HCT116 (cell line): ENCODE data around the gene PPP1R3E. TPM values are rescaled to one million over a fixed set of nuclear protein-coding genes. Genes with fewer than 3 reads are reported as not detected.

Experiments used
- ATAC-seq: fragments of 200-7000 bp; cut with Tn5 transposase; 2 replicates; pipeline ENCODE4 v1.9.1; 2020; ENCODE audit warnings: mild to moderate bottlenecking, moderate library complexity
- BruUV-seq: library from RNA; stranded (reverse); fragments of 400-500 nt; replicated peaks from 2 replicates; lab custom pipeline; 2021; lab: Mats Ljungman, UMichigan
- CTCF ChIA-PET: fragments of 300-600 bp; sonication (Branson Sonifier 250); formaldehyde crosslinking; loops from one replicate; lab custom pipeline; 2021; ENCODE audit warnings: antibody characterized with exemption; lab: Charles Lee
- POLR2A ChIA-PET: fragments of 300-600, 350-600 bp; sonication (Branson Sonifier 250); formaldehyde crosslinking; loops from one replicate; lab custom pipeline; 2021; ENCODE audit warnings: antibody characterized with exemption; lab: Charles Lee
- RAD21 ChIA-PET, 2 experiments: fragments of 300-600 bp; sonication (Branson Sonifier 250); formaldehyde crosslinking; loops; one replicate each; lab custom pipeline; 2023; ENCODE audit warnings: low total read pairs in 2 of 2; ENCODE audit not compliant: uncharacterized antibody in 2 of 2, unreplicated experiment in 2 of 2, low non-redundant PET in 1 of 2; lab: Charles Lee
- DNase-seq: peaks from one replicate; pipeline ENCODE4 v3.0.0-alpha.2; 2010; ENCODE audit warnings: low read depth, low spot score
- H2AFZ ChIP-seq: fragments of 200-600 bp; shearing (Covaris generic), sonication (generic); 2 replicates; pipeline ENCODE4 v1.6.1; 2017; ENCODE audit warnings: low read depth, mixed run types, mixed read lengths, antibody characterized with exemption, low read length; ENCODE audit not compliant: poor library complexity, severe bottlenecking
- H3K27ac ChIP-seq: 2 replicates; pipeline ENCODE4 v1.5.1; 2012; ENCODE audit warnings: low read depth, low read length
- H3K27me3 ChIP-seq: fragments of 200-600 bp; sonication (generic); 2 replicates; pipeline ENCODE4 v1.6.1; 2016; ENCODE audit warnings: mixed run types, low read length, mixed read lengths; ENCODE audit not compliant: insufficient read depth
- H3K36me3 ChIP-seq, 2 experiments: fragments of 200-500 bp in 1 of 2; fragments of 200-600 bp in 1 of 2; sonication (Bioruptor generic) in 1 of 2; sonication (generic) in 1 of 2; 2 replicates each; pipeline versions ENCODE4 v1.5.1 to v1.6.1; 2014 to 2016; ENCODE audit warnings: low read length in 2 of 2, inconsistent platforms in 1 of 2, mixed read lengths in 1 of 2, mixed run types in 1 of 2; ENCODE audit not compliant: insufficient read depth in 2 of 2, control insufficient read depth in 1 of 2
- H3K4me1 ChIP-seq, 2 experiments: fragments of 200-600 bp in 1 of 2; sonication (generic) in 1 of 2; 2 replicates each; pipeline versions ENCODE4 v1.5.1 to v1.6.1; 2012 to 2017; ENCODE audit warnings: low read length in 2 of 2, inconsistent platforms in 1 of 2, mild to moderate bottlenecking in 1 of 2, mixed read lengths in 1 of 2, mixed run types in 1 of 2, moderate library complexity in 1 of 2; ENCODE audit not compliant: insufficient read depth in 2 of 2, control insufficient read depth in 1 of 2
- H3K4me2 ChIP-seq: fragments of 200-600 bp; sonication (generic); 2 replicates; pipeline ENCODE4 v1.6.1; 2017; ENCODE audit warnings: mixed run types, low read length, mixed read lengths
- H3K4me3 ChIP-seq, 2 experiments: fragments of 200-600 bp in 1 of 2; sonication (generic) in 1 of 2; replicated peaks in 1 of 2; 2 replicates each; pipeline ENCODE4 v1.5.1; 2011 to 2016; ENCODE audit warnings: low read length in 2 of 2, control low read depth in 1 of 2, low read depth in 1 of 2, mild to moderate bottlenecking in 1 of 2, mixed read lengths in 1 of 2, mixed run types in 1 of 2
- H3K79me2 ChIP-seq: fragments of 200-600 bp; sonication (generic); 2 replicates; pipeline ENCODE4 v1.6.1; 2017; ENCODE audit warnings: mild to moderate bottlenecking, mixed run types, low read length, moderate library complexity, mixed read lengths; ENCODE audit not compliant: insufficient read depth
- H3K9ac ChIP-seq: fragments of 200-600 bp; sonication (generic); 2 replicates; pipeline ENCODE4 v1.6.1; 2016; ENCODE audit warnings: low read length, mixed read lengths
- H3K9me2 ChIP-seq: fragments of 200-600 bp; sonication (generic), shearing (Covaris generic); 2 replicates; pipeline ENCODE4 v1.6.1; 2017; ENCODE audit warnings: mixed run types, mild to moderate bottlenecking, moderate library complexity; ENCODE audit not compliant: insufficient read depth
- H3K9me3 ChIP-seq, 2 experiments: fragments of 200-500 bp in 1 of 2; fragments of 200-600 bp in 1 of 2; sonication (Bioruptor generic) in 1 of 2; sonication (generic) in 1 of 2; 2 replicates each; pipeline ENCODE4 v1.6.1; 2014 to 2017; ENCODE audit warnings: low read length in 2 of 2, mixed read lengths in 2 of 2, inconsistent platforms in 1 of 2, low read depth in 1 of 2, mild to moderate bottlenecking in 1 of 2, mixed run types in 1 of 2, moderate library complexity in 1 of 2; ENCODE audit not compliant: control insufficient read depth in 1 of 2, insufficient read depth in 1 of 2
- H4K20me1 ChIP-seq: fragments of 200-600 bp; sonication (generic), shearing (Covaris generic); 2 replicates; pipeline ENCODE4 v1.6.1; 2017; ENCODE audit warnings: mixed run types, mild to moderate bottlenecking, moderate library complexity; ENCODE audit not compliant: insufficient read depth
- EGR1 ChIP-seq: IDR thresholded peaks from 2 replicates; pipeline ENCODE4 v1.6.1; 2012; ENCODE audit warnings: low read depth
- FOSL1 ChIP-seq: IDR thresholded peaks from 2 replicates; pipeline ENCODE4 v1.6.1; 2012; ENCODE audit warnings: low read depth
- POLR2A ChIP-seq: IDR thresholded peaks from 2 replicates; pipeline ENCODE4 v1.7.0; 2011; ENCODE audit warnings: borderline replicate concordance; ENCODE audit not compliant: insufficient read depth, insufficient read length; ENCODE audit errors: extremely low read depth
- SIN3A ChIP-seq: IDR thresholded peaks from 2 replicates; pipeline ENCODE4 v1.6.1; 2012; ENCODE audit warnings: low read depth
- intact Hi-C: fragments of 100-400 bp; cut with micrococcal nuclease; formaldehyde crosslinking; loops from 2 replicates; pipeline ENCODE4 v1.10.0; 2022
- total RNA-seq: library from RNA; stranded (reverse); gene quantifications from one replicate; pipeline ENCODE4 v1.2.1, GENCODE V29; 2021; ENCODE audit not compliant: unreplicated experiment
- TF ChIP-seq, protein P1 (sequence below): IDR thresholded peaks from 2 replicates; pipeline ENCODE4 v1.6.1; 2012
- TF ChIP-seq, protein P2 (sequence below): IDR thresholded peaks from 2 replicates; pipeline ENCODE4 v1.6.1; 2012; ENCODE audit warnings: low read depth
- TF ChIP-seq, protein P3 (sequence below), 3 experiments: fragments of 200-600 bp in 1 of 3; sonication (generic) in 1 of 3; IDR thresholded peaks in 2 of 3; conservative IDR thresholded peaks in 1 of 3; 2 replicates each; pipeline ENCODE4 v1.5.1; 2012 to 2017; ENCODE audit warnings: low read depth in 2 of 3, low read length in 2 of 3, antibody characterized with exemption in 1 of 3, borderline replicate concordance in 1 of 3, control low read depth in 1 of 3, mild to moderate bottlenecking in 1 of 3, mixed read lengths in 1 of 3, mixed run types in 1 of 3, moderate library complexity in 1 of 3; ENCODE audit not compliant: insufficient read depth in 1 of 3

The PPP1R3E gene
- total RNA-seq, 1 experiment from 2014 or later, result 5.6 TPM

DNA sequence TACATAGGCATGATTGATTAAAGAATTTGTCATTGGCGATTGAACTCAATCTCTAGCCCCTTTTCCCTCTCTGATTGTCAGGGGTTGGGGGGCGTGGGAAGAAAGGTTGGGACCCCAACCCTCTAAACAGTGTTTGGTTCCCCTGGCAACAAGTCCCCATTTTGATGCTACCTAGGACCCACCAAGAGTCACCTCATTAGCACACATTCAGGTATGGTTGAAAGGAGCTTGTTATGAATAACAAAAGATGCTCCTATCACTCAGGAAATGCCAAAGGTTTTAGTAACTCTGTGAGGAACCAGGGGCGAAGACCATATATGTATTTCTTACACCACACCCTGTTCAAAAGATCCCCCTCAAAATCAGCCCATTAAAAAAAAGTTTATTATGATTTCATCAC lies 50.7 kb downstream of the PPP1R3E start (continued):
- TF ChIP-seq, protein P1, sequence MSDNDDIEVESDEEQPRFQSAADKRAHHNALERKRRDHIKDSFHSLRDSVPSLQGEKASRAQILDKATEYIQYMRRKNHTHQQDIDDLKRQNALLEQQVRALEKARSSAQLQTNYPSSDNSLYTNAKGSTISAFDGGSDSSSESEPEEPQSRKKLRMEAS, result no peak
- TF ChIP-seq SIN3A (no peak), FOSL1 (no peak)

DNA sequence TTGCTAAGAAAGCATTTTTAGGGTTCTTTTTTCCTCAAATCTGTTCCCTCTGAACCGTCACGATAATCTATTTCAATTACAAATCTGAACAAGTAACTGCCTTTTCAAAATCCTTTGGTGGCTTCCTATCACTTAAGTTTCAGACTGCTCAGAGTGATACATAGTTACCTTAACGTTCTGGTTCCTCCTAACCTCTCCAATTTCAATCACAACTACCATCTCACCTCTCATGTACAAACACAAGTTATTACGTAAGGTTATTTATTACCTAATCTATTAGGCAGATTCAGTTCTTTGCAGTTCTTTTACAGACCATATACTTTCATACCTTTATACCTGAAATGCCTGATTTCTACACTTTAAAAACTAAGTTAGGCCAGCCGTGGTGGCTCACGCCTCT lies 52.8 kb downstream of the PPP1R3E start:
- DNase-seq, result no peak
- CTCF ChIA-PET, result no interaction called here

More for the DNA sequence above, 52.8 kb downstream of the PPP1R3E start:
- ATAC-seq, result no peak
- ChIA-PET POLR2A (no interaction called here), RAD21 (no interaction called here)
- no peaks in the 10 kb centered on the region for H3K79me2 ChIP-seq
- no peak overlapping the region for H3K9ac ChIP-seq
- H2AFZ ChIP-seq, result no peak overlapping the region
- no TSS peak for BruUV-seq
- no peaks in the 10 kb centered on the region for H3K36me3 ChIP-seq
- no peak overlapping the region for H3K4me2 ChIP-seq
- H3K27ac ChIP-seq, result no peak overlapping the region
- intact Hi-C loops, result no loop called here
- no peaks in the 10 kb centered on the region for H3K27me3 ChIP-seq
- no peaks in the 10 kb centered on the region for H3K9me2 ChIP-seq
- no peaks in the 10 kb centered on the region; a peak in 1 of 4 replicates for H3K4me1 ChIP-seq
- TF ChIP-seq, protein P2, sequence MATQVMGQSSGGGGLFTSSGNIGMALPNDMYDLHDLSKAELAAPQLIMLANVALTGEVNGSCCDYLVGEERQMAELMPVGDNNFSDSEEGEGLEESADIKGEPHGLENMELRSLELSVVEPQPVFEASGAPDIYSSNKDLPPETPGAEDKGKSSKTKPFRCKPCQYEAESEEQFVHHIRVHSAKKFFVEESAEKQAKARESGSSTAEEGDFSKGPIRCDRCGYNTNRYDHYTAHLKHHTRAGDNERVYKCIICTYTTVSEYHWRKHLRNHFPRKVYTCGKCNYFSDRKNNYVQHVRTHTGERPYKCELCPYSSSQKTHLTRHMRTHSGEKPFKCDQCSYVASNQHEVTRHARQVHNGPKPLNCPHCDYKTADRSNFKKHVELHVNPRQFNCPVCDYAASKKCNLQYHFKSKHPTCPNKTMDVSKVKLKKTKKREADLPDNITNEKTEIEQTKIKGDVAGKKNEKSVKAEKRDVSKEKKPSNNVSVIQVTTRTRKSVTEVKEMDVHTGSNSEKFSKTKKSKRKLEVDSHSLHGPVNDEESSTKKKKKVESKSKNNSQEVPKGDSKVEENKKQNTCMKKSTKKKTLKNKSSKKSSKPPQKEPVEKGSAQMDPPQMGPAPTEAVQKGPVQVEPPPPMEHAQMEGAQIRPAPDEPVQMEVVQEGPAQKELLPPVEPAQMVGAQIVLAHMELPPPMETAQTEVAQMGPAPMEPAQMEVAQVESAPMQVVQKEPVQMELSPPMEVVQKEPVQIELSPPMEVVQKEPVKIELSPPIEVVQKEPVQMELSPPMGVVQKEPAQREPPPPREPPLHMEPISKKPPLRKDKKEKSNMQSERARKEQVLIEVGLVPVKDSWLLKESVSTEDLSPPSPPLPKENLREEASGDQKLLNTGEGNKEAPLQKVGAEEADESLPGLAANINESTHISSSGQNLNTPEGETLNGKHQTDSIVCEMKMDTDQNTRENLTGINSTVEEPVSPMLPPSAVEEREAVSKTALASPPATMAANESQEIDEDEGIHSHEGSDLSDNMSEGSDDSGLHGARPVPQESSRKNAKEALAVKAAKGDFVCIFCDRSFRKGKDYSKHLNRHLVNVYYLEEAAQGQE, result no peak
- TF ChIP-seq, protein P1, result no peak
- TF ChIP-seq POLR2A (no peak), EGR1 (no peak)
- TF ChIP-seq, protein P3, sequence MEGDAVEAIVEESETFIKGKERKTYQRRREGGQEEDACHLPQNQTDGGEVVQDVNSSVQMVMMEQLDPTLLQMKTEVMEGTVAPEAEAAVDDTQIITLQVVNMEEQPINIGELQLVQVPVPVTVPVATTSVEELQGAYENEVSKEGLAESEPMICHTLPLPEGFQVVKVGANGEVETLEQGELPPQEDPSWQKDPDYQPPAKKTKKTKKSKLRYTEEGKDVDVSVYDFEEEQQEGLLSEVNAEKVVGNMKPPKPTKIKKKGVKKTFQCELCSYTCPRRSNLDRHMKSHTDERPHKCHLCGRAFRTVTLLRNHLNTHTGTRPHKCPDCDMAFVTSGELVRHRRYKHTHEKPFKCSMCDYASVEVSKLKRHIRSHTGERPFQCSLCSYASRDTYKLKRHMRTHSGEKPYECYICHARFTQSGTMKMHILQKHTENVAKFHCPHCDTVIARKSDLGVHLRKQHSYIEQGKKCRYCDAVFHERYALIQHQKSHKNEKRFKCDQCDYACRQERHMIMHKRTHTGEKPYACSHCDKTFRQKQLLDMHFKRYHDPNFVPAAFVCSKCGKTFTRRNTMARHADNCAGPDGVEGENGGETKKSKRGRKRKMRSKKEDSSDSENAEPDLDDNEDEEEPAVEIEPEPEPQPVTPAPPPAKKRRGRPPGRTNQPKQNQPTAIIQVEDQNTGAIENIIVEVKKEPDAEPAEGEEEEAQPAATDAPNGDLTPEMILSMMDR (IDR thresholded peaks at IDR 0.05 in 2 of 3, conservative IDR thresholded peaks at IDR 0.05 in 1 of 3; ENCODE audit: borderline replicate concordance in 1 of 3, insufficient read depth in 1 of 3, low read depth in 2 of 3, low read length in 2 of 3), result no peak
- TF ChIP-seq, all 23 proteins: peak for 0
- H3K4me3 ChIP-seq, result no peak overlapping the region
- H3K9me3 ChIP-seq, result no peaks in the 10 kb centered on the region
- H4K20me1 ChIP-seq, result no peaks in the 10 kb centered on the region
